ENCODE results near the gene ACLY. TPM values are rescaled to one million over a fixed set of nuclear protein-coding genes. Genes with fewer than 3 reads are reported as not detected.

ACLY gene
- total RNA-seq, 1 donor from 2014 or later = 64.4 TPM

DNA sequence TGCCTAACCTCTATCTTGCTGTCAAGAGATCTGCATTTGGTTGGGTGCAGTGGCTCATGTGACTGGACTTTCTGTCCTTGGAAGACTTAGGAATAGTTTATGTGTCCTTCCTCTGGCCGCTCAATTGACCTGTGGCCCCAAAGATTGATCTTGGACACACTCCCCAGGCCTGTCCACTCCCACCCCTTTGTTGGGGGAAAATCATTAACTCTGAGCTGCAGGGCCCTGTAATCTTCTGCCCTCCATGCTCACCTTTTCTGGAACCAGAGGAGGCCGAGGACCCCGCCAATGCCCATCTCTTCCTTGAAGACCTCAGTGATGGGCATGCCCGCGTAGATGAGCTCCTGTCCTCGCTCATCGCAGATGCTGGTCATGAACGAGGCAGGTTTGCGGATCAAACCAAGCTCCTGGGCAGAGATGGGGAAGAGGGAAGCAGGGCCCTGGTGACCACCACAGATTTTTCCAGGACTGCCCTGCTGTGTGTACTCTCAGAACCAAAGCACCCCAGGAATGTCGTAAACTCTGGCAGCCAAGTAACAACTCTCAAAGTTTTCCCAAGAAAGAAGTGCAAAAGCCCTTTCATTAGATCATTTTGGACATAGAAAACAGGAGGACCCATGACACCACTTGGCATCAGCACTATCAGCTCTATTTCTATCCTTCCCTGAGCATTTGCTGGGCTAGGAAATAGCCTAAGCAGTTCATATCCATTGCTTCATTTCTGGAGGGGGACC lies 45.0 kb downstream of the ACLY start:
- TF ChIP-seq, protein P1, sequence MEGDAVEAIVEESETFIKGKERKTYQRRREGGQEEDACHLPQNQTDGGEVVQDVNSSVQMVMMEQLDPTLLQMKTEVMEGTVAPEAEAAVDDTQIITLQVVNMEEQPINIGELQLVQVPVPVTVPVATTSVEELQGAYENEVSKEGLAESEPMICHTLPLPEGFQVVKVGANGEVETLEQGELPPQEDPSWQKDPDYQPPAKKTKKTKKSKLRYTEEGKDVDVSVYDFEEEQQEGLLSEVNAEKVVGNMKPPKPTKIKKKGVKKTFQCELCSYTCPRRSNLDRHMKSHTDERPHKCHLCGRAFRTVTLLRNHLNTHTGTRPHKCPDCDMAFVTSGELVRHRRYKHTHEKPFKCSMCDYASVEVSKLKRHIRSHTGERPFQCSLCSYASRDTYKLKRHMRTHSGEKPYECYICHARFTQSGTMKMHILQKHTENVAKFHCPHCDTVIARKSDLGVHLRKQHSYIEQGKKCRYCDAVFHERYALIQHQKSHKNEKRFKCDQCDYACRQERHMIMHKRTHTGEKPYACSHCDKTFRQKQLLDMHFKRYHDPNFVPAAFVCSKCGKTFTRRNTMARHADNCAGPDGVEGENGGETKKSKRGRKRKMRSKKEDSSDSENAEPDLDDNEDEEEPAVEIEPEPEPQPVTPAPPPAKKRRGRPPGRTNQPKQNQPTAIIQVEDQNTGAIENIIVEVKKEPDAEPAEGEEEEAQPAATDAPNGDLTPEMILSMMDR (IDR thresholded peaks at IDR 0.05) = no peak
- intact Hi-C loops (cut with DNase I) = loop anchor here (10.0 kb wide), 1 partner anchor 139 kb away; the partner anchor contains the start of gene HAP1
- Histone ChIP-seq H3K4me1 (no peaks in the 10 kb centered on the region), H3K27me3 (no peaks in the 10 kb centered on the region), H3K4me3 (no peak overlapping the region), H3K27ac (no peak overlapping the region), H3K36me3 (peaks cover 43 to 72% of the 10 kb centered on the region in 2 donors), H3K9me3 (no peaks in the 10 kb centered on the region)
- DNase-seq (ENCODE audit: low spot score in 2 of 2) = no peak

DNA sequence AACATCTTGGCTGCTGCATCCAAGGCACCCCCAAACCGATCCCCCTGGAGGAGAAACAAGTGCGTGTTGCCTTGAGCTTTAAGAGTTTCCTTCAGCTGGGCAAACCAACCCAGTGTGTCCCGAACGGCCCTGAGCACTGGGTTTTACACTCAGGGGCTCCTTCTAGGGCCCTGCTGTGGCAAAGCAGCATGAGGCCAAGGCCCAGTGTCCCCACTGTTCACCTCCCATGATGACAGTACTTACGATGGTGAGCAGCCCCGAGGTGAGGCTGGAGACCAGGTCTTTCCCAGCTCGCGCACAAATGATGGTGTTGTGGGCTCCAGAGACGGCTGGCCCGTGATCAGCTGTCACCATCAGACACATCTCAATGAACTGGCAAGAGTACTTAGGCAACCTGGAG lies 47.0 kb downstream of the ACLY start:
- Histone ChIP-seq H3K4me3 (no peak overlapping the region), H3K27ac (no peak overlapping the region), H3K27me3 (no peaks in the 10 kb centered on the region), H3K36me3 (peaks cover 33 to 61% of the 10 kb centered on the region in 2 donors), H3K4me1 (no peaks in the 10 kb centered on the region), H3K9me3 (no peaks in the 10 kb centered on the region)
- intact Hi-C loops (cut with DNase I) = loop anchor here (10.0 kb wide), 1 partner anchor 137 kb away; the partner anchor contains the start of gene HAP1
- TF ChIP-seq, protein P1 (IDR thresholded peaks at IDR 0.05) = no peak
- no peak for DNase-seq (ENCODE audit: low spot score in 2 of 2)

DNA sequence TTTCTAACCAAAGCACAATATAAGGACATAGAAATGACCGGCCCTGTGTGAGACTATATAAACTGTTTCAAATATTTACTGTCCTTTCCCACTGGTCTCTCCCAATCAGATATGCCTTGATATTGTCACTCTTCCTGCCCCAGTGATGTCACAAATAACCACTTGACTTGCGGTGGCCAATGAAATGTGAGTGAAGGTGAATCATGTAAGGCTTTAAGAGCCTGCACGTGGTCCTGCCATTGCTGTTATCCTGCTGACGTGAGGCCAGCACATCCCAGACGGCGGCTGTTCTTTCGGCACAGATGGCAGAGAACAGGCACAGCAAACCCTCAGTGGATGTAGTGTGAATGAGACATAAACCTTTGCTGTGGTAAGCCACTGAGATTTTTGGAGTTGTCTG lies 48.1 kb downstream of the ACLY start:
- DNase-seq (ENCODE audit: low spot score in 2 of 2) = no peak
- Histone ChIP-seq H3K9me3 (no peaks in the 10 kb centered on the region), H3K4me1 (no peaks in the 10 kb centered on the region), H3K36me3 (peaks cover 33 to 57% of the 10 kb centered on the region in 2 donors), H3K27ac (no peak overlapping the region), H3K4me3 (no peak overlapping the region), H3K27me3 (no peaks in the 10 kb centered on the region)
- TF ChIP-seq, protein P1 (IDR thresholded peaks at IDR 0.05) = no peak
- intact Hi-C loops (cut with DNase I) = loop anchor here (10.0 kb wide), 1 partner anchor 136 kb away; the partner anchor contains the start of gene HAP1

DNA sequence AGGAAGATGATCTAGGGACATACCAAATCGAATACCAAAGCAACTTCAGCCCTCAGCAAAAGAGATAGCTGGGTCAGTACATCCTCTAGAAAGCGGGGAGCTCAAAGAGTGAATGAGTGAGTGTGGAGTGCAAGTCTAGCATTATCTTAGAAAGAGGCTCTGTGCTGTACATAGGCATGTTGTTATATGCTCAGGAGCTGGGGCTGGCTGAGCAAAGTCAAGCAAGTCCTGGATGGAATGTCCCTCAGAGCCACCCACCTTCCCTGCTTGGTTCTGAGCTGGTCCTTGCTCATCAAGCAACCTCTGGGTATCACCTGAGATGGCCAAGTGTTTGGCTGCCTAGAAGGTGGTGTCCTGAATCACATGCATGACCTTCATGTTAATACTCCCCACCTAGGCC lies 48.7 kb downstream of the ACLY start:
- H3K27ac ChIP-seq = no peak overlapping the region
- no peaks in the 10 kb centered on the region for H3K9me3 ChIP-seq
- no peaks in the 10 kb centered on the region for H3K27me3 ChIP-seq
- no peak for DNase-seq (ENCODE audit: low spot score in 2 of 2)
- H3K36me3 ChIP-seq = peaks cover 33 to 57% of the 10 kb centered on the region in 2 donors
- TF ChIP-seq, protein P1 (IDR thresholded peaks at IDR 0.05) = no peak
- no peak overlapping the region for H3K4me3 ChIP-seq
- intact Hi-C loops (cut with DNase I) = loop anchor here (10.0 kb wide), 1 partner anchor 135 kb away; the partner anchor contains the start of gene HAP1
- H3K4me1 ChIP-seq = no peaks in the 10 kb centered on the region

DNA sequence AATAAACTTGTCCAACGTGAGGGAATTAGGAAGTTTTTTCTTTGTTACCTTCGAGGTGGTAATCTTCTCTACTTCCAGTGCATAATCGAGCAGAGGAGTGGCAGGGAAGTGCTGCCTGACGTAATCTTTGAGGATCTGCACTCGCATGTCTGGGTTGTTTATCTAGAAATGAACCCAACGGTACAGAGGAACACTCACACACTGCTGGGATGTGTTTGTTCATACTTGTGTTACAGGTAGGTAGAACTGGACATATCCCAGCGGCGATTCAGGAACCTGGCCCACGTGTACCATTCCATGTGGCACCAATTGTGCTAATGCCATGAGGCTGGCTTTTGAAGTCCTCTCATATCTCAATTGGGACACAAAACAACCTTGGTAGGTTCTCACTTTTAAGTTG lies 49.3 kb downstream of the ACLY start:
- Histone ChIP-seq H3K4me1 (no peaks in the 10 kb centered on the region), H3K4me3 (no peak overlapping the region), H3K27ac (no peak overlapping the region), H3K9me3 (no peaks in the 10 kb centered on the region), H3K27me3 (no peaks in the 10 kb centered on the region), H3K36me3 (peaks cover 33 to 57% of the 10 kb centered on the region in 2 donors)
- intact Hi-C loops (cut with DNase I) = no loop called here
- DNase-seq (ENCODE audit: low spot score in 2 of 2) = no peak
- TF ChIP-seq, protein P1 (IDR thresholded peaks at IDR 0.05) = no peak
